Iris pigment epithelial cell (primary cell): ENCODE measurements around the gene PCYT1B.
A peak's percentile ranks its signal among the peaks of the same experiment; 100 is the strongest.

Experiments
- DNase-seq: peaks from one replicate; pipeline ENCODE4 v3.0.0-alpha.2; 2011; ENCODE audit warnings: low read depth

Gene PCYT1B

DNA sequence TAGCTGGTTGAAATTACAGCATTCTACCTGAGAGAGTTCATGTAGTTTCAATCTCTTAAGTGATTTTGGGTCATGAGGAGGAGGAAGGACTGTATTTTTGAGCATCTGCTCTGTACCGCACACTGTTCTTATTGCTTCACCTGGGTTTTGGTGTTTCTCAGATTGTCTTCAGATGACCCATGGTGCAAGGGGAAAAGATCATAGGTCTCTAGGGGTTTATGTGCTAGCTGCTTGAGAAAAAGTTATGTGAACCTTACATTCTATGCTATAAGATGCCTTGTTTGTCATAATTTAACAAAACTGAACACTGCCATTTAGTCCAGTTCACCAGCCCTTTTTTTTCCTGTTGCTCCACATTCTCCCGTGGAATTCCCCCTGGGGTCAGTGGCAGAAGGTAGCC, 121.7 kb downstream of the PCYT1B start:
- DNase-seq, result no peak

GRCh38 chrX:24520472-24520871, 126.7 kb downstream of the PCYT1B start:
- no peak for DNase-seq

DNA sequence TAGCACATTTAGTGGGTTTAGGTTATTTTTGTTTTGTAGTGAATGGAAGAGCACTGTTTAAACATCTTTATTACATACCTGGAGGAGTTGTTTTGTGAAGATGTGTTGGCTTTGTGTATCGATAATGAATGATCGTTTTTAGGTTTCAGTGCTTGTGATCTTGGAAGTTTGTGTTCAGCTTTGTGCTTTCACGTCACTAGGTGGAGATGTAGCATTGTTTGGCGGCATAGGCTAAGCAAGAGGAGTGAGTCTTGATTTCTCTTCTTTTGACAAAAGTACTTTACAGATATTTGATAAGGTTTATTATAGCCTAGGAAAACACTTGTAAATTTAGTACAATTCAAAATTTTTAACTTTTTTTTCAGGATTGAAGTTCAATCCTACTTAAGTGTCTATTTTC, 131.7 kb downstream of the PCYT1B start:
- DNase-seq, result peak; percentile 16

DNA sequence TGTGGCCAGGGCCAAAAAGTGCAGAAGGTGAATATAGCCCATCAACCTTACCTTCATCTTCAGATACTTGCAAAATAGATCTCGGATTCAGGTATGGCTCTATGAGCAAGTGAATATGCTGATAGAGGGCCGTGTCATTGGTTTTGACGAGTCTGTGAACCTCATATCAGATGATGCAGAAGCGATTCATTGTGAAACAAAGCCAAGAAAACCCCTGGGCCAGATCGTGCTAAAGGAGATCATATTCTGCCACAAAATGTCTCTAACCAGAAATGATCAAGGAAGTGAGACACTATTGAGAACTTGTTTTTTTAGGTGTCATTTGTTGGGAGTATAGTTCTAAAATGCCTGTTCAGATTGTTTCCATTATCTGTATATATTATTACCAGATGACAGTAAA, 133.7 kb downstream of the PCYT1B start:
- no peak for DNase-seq

- DNase-seq, result no peak
Measured at GRCh38 chrX:24508375-24508774, 138.8 kb downstream of the PCYT1B start.
